HG03460 (cell line): ENCODE measurements around the gene SLC25A21.
"Not testable (repeated sequence)": the region's sequence is repeated elsewhere in the genome, so short reads cannot be mapped to it uniquely, and the experiment has no call there.

ENCODE experiments used
- ATAC-seq: cut with Tn5 transposase; IDR thresholded peaks from one replicate; pipeline ENCODE4 v1.9.1; 2021; ENCODE audit not compliant: unreplicated experiment

SLC25A21 gene

GRCh38 chr14:36738269-36738668, 434.1 kb downstream of the SLC25A21 start:
- no peak for ATAC-seq

DNA sequence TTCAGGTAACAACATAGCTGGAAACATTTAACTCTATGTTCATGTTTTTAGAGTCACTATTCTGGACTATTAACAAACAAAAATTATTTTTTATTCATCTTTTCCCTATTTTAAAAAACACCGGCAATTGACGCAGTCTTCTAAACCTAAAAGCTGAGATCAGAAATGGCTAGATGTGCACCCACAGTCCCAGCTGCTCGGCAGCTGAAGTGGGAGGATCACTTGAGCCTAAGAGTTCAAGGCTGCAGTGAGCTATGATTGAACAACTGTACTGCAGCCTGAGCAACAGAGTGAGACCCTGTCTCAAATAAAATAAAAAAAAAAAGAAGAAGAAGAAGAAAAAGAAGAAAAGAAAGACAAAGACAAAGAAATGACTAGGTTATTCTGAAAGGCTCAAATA, 446.3 kb downstream of the SLC25A21 start:
- ATAC-seq = no peak

DNA sequence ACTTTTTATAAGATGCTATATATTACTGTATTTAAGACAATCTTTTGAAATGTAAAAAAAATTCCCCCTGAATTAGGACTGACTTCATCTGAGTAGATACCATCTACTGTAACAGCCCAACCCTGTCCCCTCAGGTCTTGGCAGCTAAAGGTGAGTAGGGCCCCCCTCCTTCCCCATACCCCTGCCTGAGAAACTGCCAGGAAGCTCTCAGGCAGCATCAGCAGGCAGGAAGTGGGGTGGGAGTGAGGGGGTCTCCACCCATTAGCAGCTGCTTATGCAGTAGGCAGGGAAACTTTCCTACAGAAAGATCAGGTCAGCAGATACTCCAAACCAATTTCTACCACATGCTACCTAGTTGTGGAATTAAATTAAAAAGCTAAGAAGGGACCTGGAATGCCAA, 448.2 kb downstream of the SLC25A21 start:
- no peak for ATAC-seq

DNA sequence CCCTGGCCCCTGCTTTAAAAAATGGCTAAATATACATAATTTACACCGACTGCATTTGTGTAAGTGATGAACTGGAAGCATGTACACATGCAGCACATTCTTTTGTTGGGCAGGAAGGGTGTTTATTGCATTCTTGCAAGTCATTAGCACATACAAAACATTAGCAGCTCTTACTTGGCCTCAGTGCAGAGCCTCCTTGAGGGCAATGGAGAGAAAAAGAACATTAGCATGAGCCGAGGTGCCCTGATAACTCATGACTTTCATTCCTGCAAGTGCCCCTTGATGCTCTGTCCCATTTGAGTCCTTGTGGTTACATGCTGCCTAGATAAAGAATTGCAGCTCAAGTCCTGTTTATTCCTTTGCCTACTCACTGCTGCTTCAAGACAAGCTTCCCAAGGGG, 448.9 kb downstream of the SLC25A21 start:
- ATAC-seq = no peak

DNA sequence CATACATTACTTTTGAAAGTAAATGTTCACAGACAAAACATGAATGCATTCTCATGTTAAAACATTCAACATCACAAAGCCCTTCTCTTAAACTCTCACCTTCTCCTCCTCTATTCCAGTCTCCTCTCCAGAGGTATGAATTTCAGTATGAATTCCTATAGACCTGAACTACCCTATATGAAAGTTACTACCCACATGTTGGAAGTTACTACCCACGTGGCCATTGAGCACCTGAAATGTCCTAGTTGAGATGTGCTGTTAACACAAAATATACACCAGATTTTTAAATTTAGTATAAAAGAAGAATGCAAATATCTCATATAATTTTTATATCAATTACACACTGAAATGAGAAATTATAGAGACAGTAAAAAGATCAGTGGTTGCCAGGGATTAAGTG, 450.5 kb downstream of the SLC25A21 start:
- no peak for ATAC-seq

DNA sequence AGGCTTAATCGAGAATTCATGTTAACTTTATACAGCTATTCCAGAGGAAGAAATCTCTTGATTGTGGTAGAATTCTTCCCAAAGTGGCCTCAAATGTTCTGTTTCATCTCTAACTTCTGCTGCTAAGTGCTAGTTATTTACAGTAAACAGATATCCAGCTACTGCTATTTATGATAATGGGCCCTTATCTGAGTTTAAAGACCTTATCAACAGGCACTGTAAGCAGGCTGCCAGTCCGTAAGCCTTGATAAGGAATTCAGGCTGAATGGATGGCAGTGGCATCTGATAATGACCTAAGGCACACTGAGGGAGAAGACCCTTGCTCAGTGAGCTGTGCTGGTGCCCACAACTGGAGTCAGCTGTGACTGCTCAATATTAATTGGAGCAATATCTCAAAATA, 451.7 kb downstream of the SLC25A21 start:
- no peak for ATAC-seq

DNA sequence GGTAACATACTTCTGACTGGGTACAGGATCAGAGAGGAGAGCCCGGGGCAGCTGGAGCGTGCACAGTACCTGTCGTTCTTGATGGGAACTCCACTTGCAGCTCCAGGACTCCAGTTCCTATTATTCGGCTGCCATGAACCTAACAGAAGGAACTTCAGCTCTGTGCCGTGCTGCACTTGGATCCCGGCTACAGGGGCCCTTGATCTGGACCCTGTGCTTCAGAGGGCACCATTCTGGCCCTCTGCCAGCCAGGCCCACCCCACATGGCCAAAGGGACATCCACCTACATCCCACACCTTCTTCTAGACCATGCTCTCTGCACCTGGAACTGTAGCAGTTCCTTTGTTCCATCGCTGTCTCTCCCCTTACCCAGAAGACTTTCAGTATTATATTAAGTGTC, 452.6 kb downstream of the SLC25A21 start:
- ATAC-seq = no peak

DNA sequence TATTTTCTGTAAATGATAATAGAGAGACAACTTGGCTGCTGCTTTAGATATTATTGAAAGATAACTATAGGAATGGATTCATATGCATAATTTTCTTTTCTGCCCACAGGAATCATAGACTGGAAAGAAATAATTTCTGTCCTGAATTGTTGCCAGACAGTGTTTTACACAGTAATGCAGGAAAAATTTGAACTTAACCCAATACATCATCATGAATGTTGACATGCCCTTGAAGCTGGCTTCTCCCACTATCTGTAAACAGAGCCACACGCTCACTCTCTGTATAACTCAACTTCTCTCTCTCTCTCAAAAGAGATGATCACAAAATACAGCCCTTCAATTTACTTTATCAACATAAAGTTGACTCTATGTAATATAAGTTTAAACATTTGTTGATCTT, 454.2 kb downstream of the SLC25A21 start:
- ATAC-seq = no peak

- ATAC-seq = no peak
Measured at GRCh38 chr14:36717363-36717762, 455.0 kb downstream of the SLC25A21 start.

DNA sequence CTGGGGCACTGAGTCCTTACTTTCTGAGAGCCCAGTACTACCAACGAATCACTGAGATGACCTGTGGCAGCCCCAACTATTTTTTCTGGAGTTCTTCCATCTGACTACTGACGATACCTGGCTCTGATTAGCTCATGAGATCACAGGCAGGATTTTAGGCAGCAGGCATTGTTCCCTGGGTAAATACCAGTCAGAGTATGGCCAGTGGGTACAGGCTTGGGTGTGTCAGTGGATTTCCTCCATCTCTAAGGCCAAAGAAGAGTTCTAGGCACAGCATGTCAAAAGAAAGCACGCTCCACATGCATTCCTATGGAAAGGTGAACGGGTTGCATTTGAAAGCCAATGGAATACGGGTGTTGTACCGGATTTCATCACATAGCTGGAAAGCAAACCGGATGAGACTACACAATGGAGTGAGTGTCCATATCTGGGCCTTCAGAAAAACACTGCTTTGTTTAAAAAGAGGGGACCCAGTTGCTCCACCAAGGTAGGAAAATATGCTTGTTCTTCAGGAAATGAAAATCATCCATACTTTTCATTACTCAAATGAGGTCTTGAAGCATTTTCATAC, 455.7 kb downstream of the SLC25A21 start:
- ATAC-seq = no peak

GRCh38 chr14:36713960-36714703, 458.3 kb downstream of the SLC25A21 start:
- no peak for ATAC-seq

- ATAC-seq = no peak
Measured at GRCh38 chr14:36707570-36707969, 464.8 kb downstream of the SLC25A21 start.

DNA sequence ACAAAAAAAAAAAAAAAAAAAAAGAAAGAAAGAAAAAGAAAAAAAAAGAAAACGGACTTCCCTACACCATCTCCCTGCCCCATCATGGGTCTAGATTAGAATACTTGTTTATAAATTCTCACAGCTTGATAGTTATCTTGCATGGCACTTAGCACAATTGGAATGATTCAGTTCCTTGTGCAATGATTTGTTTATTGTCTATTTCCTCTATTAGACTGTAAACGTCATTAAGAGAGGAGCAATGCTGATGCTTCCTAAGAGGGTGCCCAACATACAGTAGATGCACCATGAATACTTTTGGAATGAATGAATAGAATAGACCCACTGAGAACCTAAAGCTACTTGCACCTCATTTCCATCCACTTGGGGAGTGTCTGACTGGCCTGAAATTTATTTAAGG, 469.9 kb downstream of the SLC25A21 start:
- no peak for ATAC-seq

GRCh38 chr14:36701132-36701531, 471.3 kb downstream of the SLC25A21 start:
- no peak for ATAC-seq

DNA sequence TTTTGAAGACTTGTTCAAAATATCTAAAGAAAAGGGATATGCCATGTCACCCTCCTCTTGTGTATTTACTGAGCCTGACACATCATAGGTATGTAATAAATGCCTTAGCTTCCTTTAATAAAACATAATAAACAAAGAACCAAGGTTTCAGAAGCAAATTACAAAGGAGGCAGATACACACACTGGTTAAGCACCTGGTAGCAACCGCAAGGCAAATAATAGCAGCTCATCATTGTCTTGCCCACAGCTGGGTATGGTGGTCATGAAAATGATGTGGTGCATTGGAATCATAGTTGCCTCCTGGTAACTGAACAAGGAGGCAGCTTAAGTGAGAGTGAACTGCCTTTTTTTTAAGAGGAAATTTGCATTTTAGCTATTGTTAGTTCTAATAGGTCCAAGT, 471.8 kb downstream of the SLC25A21 start:
- no peak for ATAC-seq

GRCh38 chr14:36699420-36699819, 473.0 kb downstream of the SLC25A21 start:
- not testable (repeated sequence) for ATAC-seq

DNA sequence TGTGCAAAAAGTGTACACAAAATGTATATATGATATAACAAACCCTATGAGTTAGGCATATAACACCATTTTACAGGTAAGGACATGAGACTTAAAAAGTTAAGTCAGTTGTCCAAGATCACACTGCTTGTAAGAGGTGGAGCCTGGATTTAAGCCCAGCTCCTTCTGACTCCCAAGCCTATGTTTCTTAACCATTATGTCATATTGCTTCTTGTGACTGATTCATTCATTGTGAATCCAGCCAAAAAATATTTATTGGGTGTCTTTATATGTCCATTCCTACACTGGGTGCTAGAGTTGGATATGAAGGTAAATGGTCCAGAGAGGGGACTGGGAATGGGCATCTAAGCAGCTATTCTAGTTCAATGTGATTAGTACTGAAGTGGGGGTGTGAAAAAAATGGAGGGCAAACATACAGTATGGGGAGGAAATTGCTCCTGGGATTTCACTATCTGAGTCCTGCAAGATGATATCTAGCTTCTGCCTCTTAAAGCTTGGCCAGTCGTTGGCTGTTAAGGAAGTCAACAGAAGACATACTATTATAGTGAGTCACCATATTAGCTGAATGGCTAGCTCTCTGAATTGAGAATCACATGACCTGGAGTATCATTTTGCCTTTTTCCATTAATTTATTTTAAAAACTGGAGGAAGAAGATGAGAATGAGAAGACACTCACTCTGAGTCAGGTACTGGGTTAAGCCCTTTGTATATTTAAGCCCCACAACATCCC, 481.9 kb downstream of the SLC25A21 start:
- no peak for ATAC-seq

DNA sequence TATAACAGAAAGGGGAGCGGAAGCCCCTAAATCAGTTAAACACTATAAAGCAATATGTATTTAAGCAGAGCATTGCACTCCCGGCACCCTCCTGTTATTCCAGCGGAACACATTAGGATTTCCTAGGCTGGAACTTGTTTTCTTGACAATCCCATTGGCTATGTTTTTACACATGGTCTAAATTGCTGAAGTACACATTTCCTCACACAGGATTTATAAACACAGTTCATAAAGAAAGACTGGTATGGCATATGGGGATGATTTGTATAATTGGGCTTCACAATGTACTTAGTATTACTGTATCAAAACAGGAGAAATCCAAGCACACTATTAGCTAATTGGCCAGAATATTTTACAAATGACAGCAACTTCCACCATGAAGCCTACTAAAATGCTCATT, 487.5 kb downstream of the SLC25A21 start:
- ATAC-seq = no peak

DNA sequence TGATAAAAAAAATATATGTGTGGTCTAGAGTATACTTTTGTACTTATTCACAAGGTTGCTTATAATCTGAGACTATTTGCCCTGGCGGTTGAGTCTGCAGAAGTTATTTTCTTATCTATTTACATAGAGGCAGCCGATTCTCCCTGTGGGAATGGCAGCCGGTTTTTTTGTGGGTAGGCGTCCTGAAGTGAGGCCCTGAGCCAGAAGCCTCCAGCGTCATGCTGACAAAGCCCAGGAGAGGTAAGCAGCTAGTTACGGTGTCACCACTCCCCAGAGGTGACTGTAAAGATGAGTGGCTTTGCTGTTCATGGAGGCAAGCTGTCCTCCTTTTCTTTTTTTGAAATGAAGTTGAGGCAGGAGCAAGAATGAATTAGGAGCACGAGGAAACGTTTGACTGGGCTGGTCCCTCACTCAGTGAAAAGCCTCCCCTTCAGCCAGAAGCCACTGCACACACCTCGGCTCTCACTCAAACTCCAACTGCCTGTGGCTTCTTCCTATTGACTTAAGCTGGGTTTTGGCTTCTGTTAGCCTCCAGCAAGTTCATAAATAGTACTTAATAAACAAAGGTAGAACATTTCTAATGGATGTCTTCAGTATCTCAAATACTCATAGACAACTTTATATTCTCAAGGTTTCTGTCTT, 489.2 kb downstream of the SLC25A21 start:
- ATAC-seq = no peak

GRCh38 chr14:36682338-36682737, 490.1 kb downstream of the SLC25A21 start:
- ATAC-seq = no peak

GRCh38 chr14:36676236-36676635, 496.2 kb downstream of the SLC25A21 start:
- no peak for ATAC-seq

GRCh38 chr14:36675581-36675980, 496.8 kb downstream of the SLC25A21 start:
- ATAC-seq = no peak
